Left ventricle myocardium inferior (tissue), 1 donor: ENCODE results near the gene ETNK1. TPM values are rescaled to one million over a fixed set of nuclear protein-coding genes. Genes with fewer than 3 reads are reported as not detected.
A peak's percentile ranks its signal among the peaks of the same experiment; 100 is the strongest.

Source experiments
- DNase-seq: peaks from one replicate; pipeline ENCODE4 v3.0.0-alpha.2; 2020
- H3K27ac ChIP-seq: fragments of 200-600 bp; replicated peaks from 2 replicates; pipeline ENCODE4 v1.8.0; 2021
- H3K27me3 ChIP-seq: fragments of 200-600 bp; 2 replicates; pipeline ENCODE4 v1.8.0; 2021; ENCODE audit warnings: low read depth
- H3K36me3 ChIP-seq: fragments of 200-600 bp; 2 replicates; pipeline ENCODE4 v1.8.0; 2021
- H3K4me1 ChIP-seq: fragments of 200-600 bp; 2 replicates; pipeline ENCODE4 v1.8.0; 2021
- H3K4me3 ChIP-seq: fragments of 200-600 bp; 2 replicates; pipeline ENCODE4 v1.8.0; 2021; ENCODE audit warnings: mild to moderate bottlenecking, moderate library complexity
- H3K9me3 ChIP-seq: fragments of 200-600 bp; replicated peaks from 2 replicates; pipeline ENCODE4 v1.8.0; 2021
- intact Hi-C: fragments of 100-400 bp; cut with micrococcal nuclease; formaldehyde crosslinking; loops from one replicate; pipeline ENCODE4 v1.11.0; 2022
- total RNA-seq: library from RNA; stranded (reverse); fragmentation: NEBNext Ultra II Directional; extraction: Animal tissue kit (Norgen Biotek cat#: 25700); gene quantifications from one replicate; pipeline ENCODE4 v1.2.1, GENCODE V29; 2021
- TF ChIP-seq, protein P1 (sequence below): fragments of 200-600 bp; IDR thresholded peaks from 2 replicates; pipeline ENCODE4 v1.8.0; 2021; ENCODE audit warnings: antibody characterized with exemption, mild to moderate bottlenecking, borderline replicate concordance
- donor health status: DM: no; HTN: yes; CAD: no; lungs with severe emphysema.

ETNK1 gene
- total RNA-seq, 1 donor from 2014 or later: 13.9 TPM

DNA sequence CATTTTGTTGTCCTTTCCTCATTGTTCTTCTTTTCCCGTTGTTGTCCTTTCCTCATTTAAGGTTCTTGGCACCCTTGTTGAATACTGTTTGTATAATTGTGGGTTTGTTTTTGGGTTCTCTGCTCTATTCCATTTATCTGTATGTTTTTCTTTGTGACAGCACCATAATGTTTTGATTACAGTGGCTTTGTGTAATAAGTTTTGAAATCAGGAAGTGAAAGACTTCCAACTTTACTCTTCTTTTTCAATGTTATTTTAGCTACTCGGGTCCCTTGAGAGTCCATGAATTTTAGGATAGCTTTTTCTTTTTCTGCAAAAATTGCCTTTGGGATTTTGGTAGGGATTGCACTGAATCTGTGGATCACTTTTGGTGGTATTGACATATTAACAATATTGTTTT, 28.1 kb downstream of the ETNK1 start:
- Histone ChIP-seq H3K9me3 (no peaks in the 10 kb centered on the region), H3K36me3 (no peaks in the 10 kb centered on the region), H3K4me3 (no peak overlapping the region), H3K27me3 (no peaks in the 10 kb centered on the region), H3K27ac (peak overlapping the region; percentile 53), H3K4me1 (peaks cover 19% of the 10 kb centered on the region)
- no peak for DNase-seq
- TF ChIP-seq, protein P1, sequence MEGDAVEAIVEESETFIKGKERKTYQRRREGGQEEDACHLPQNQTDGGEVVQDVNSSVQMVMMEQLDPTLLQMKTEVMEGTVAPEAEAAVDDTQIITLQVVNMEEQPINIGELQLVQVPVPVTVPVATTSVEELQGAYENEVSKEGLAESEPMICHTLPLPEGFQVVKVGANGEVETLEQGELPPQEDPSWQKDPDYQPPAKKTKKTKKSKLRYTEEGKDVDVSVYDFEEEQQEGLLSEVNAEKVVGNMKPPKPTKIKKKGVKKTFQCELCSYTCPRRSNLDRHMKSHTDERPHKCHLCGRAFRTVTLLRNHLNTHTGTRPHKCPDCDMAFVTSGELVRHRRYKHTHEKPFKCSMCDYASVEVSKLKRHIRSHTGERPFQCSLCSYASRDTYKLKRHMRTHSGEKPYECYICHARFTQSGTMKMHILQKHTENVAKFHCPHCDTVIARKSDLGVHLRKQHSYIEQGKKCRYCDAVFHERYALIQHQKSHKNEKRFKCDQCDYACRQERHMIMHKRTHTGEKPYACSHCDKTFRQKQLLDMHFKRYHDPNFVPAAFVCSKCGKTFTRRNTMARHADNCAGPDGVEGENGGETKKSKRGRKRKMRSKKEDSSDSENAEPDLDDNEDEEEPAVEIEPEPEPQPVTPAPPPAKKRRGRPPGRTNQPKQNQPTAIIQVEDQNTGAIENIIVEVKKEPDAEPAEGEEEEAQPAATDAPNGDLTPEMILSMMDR: no peak
- intact Hi-C loops: no loop called here

DNA sequence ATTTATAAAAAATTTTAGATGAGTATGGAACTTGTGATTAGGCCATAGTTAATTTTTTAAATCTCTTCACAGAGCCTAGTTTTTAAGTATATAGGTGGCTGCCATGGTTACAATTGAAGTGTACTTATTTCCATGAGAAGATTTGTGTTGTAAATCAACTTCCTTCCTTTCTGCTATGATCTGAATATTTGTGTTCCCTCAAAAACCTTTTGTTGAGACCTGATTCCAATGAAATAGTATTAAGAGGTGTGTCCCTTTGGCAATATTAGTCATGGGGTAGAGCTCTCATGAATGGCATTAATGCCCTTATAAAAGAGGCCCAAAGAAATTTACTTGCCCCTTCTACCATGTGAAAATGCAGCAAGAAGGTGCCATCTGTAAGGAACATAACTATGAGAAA, 28.8 kb downstream of the ETNK1 start:
- intact Hi-C loops: no loop called here
- Histone ChIP-seq H3K4me1 (peaks cover 19% of the 10 kb centered on the region), H3K27ac (no peak overlapping the region), H3K4me3 (no peak overlapping the region), H3K27me3 (no peaks in the 10 kb centered on the region), H3K36me3 (peaks cover under 1% of the 10 kb centered on the region), H3K9me3 (no peaks in the 10 kb centered on the region)
- no peak for DNase-seq
- TF ChIP-seq, protein P1: no peak

DNA sequence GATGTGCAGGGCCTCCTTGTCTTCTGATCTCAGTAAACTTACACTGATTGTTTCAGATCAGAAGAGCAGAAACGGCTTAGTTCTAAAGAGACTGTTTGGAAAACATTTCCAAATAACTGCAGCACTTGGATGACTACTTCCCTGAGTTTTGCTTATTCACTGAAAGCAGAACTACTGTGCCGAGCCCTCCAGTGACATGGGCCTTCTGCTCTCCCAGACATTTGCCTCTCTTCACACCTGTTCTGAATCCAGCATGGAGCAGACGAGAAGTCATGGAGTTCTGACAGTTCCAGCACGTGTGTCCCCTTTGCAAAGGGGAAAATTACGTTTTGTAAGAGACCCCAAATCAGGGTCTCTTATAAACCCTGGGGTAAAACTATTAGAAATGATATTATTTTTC, 31.4 kb downstream of the ETNK1 start:
- DNase-seq: no peak
- intact Hi-C loops: no loop called here
- TF ChIP-seq, protein P1: no peak
- no peaks in the 10 kb centered on the region for H3K27me3 ChIP-seq
- no peak overlapping the region for H3K27ac ChIP-seq
- peaks cover 19% of the 10 kb centered on the region for H3K4me1 ChIP-seq
- no peak overlapping the region for H3K4me3 ChIP-seq
- peaks cover 17% of the 10 kb centered on the region for H3K36me3 ChIP-seq
- H3K9me3 ChIP-seq: no peaks in the 10 kb centered on the region

DNA sequence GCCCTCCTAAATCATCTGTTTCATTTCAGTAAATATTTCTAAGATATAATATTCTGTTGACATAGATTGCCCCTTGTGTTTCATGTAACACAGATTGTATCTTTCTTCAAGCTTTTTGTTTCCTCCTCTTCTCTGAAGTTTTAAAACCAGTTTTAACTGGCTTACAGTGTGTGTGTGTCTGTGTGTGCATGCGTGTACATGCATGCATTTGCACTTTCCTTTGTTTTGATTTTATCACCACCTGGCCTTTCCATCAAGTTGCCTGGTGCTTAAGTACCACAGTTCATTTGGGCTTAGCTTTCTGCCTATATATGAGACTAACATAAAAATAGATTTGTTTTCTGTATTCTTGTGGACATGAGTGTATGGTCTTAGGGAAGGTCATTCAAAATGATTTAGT, 31.9 kb downstream of the ETNK1 start:
- no peaks in the 10 kb centered on the region for H3K27me3 ChIP-seq
- H3K9me3 ChIP-seq: no peaks in the 10 kb centered on the region
- no peak overlapping the region for H3K27ac ChIP-seq
- intact Hi-C loops: no loop called here
- DNase-seq: no peak
- no peak overlapping the region for H3K4me3 ChIP-seq
- peaks cover 19% of the 10 kb centered on the region for H3K36me3 ChIP-seq
- TF ChIP-seq, protein P1: no peak
- peaks cover 19% of the 10 kb centered on the region for H3K4me1 ChIP-seq

DNA sequence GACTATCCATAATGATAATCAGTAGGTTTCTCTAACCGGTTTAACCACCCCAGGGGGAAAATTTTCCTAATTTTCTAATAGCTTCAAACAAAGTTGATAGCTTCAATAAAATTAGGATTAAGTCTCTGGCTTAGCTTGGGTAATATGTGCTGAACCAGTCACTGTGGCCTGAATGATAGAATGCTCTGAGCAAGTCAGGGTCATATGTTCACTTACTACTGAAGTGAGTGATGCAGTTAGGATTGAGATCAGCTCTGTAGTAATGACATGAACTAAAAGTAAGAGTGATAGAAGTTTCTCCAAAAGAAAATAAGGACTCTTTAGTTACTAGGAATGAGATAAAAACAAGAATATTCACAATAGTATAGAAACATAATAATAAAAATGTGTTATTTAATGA, 32.6 kb downstream of the ETNK1 start:
- no peak overlapping the region for H3K4me3 ChIP-seq
- TF ChIP-seq, protein P1: no peak
- intact Hi-C loops: no loop called here
- no peak for DNase-seq
- no peaks in the 10 kb centered on the region for H3K9me3 ChIP-seq
- no peaks in the 10 kb centered on the region for H3K27me3 ChIP-seq
- H3K4me1 ChIP-seq: peaks cover 17% of the 10 kb centered on the region
- H3K36me3 ChIP-seq: peaks cover 19% of the 10 kb centered on the region
- H3K27ac ChIP-seq: no peak overlapping the region

DNA sequence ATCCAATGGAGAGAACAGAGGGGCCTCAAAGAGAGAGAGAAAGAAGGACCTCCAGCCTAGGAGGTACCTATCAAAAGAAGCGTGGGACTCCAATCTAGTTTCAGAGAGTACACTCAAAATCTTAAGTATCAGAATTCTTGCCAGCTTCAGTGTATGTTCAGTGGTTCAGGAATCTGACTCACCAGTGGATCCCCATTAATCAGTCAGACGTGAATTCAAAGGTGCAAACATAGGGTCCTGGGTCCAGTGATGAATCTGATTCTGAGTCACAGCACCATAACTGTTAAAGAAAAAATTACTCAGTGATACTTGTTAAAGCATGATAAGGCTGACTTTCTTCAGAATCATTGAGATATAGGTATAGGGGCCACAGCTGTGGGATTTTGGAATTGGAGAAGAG, 33.2 kb downstream of the ETNK1 start:
- DNase-seq: no peak
- Histone ChIP-seq H3K9me3 (no peaks in the 10 kb centered on the region), H3K4me1 (peaks cover 10% of the 10 kb centered on the region), H3K27me3 (no peaks in the 10 kb centered on the region), H3K27ac (no peak overlapping the region), H3K36me3 (peaks cover 19% of the 10 kb centered on the region), H3K4me3 (no peak overlapping the region)
- TF ChIP-seq, protein P1: no peak
- intact Hi-C loops: no loop called here
